NCI-H774 (cell line): ENCODE data around the gene CSMD2.

Experiments used
- DNase-seq: peaks from one replicate; lab custom pipeline; 2025; lab: John Stamatoyannopoulos, UW

CSMD2 gene

GRCh38 chr1:33902486-33903209 is 262.4 kb downstream of the CSMD2 start:
- DNase-seq = no peak

- DNase-seq = no peak
Measured at GRCh38 chr1:33899746-33900145, 265.3 kb downstream of the CSMD2 start.

DNA sequence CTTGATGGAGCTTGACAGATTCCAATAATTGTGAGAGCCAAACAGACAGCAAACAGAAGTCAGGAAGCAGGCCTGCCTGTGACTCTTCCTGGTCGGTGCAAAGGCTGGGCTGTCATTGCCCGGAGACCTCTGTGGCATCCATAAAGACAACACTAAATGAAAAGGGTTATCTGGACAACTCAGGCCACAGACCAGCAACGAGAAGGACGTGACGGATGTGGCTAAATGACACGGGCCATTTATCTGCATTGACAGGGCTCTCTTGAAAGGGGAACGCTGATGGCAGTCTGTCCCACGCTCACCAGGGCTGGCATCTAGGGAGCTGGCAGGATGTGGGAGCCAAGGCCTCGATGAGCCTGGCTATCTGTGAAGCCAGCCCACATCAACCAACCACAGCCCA is 266.1 kb downstream of the CSMD2 start:
- no peak for DNase-seq

- DNase-seq = no peak
Measured at GRCh38 chr1:33898406-33898805, 266.6 kb downstream of the CSMD2 start.

DNA sequence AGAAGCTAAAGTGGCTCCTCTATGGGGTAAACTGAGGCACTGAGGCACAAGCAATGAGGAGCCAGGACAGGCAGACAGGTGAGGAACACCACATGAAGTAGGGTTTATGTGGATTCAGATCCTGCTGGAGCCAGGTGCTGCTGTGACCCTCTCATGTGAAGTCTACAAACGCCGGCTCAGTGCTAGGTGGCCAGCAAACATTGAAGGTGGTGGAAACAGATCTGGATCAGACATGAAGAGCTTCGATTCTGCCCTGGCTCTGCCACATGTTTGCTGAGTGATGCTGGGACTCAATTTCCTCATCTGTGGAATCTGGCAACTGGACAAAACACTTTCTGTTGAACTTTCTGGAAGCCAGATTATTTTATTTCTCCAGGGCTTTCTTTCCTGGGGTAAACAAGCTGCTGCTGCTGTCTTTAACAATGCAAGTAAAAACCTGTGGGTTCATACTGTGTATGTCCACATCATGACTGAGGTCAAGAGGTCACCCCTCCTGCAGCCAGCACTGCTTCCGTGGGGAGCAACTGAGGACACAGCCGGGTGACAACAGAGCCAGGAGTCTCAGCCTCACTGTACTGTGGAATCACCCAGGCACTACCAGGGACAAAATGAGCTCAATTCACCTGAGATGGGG is 267.8 kb downstream of the CSMD2 start:
- no peak for DNase-seq

DNA sequence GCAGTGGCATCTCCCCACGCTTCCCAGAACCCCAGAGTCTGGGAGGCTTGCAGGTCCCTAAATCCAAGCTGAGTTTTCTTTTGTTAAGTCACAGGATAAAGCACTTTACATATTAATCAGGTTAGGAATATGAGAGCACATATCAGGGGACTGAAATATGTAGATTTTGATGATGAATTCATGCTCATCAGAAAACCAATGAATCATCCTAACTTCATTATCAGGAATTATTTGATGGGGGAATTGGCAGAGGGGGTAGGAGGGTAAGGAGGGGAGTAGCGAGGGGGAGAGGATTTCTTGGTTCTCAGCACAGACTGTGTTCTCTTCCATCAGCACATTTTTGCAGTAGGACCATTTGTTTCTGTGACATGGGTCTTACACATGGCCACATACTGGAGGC is 269.1 kb downstream of the CSMD2 start:
- DNase-seq = no peak

DNA sequence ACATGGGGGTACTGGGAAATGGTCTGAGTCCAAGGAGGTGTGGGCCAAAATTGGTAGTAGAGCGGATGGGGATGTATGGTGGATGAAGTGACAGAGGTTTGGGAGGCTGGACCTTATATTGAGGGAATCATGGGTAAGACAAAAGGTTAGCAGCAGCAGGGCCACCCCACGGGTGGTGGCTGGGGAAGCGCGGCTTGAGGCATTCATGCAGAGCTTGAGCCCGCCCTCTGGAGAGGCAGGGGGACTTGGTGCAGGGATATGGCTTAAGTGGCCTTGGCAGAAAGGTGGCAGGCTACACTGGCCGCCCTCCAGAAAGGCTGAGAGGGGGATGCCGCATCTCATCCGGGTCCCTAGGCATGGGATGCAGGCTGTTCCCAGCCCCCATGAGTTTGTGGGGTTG is 269.6 kb downstream of the CSMD2 start:
- no peak for DNase-seq

GRCh38 chr1:33893147-33893830 is 271.7 kb downstream of the CSMD2 start:
- no peak for DNase-seq

- DNase-seq = no peak
Measured at GRCh38 chr1:33886496-33886895, 278.5 kb downstream of the CSMD2 start.

DNA sequence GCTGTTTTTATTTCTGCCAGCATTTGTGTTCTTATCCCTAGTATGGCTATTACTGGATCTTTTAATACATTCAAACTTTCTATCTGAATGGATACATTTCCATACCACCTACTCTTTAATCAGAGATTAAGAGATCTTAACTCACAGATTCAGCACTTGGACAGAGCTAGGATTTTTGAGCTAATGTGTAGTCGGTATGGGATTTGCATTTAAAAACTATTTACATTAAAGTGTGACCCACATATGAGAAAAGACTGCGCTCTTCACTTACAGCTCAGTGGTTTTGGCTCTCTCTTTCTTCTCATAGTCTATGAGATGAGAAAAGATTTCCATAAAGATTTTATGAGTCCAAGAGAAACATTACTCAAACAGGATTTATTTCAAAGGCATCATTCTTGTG is 284.7 kb downstream of the CSMD2 start:
- DNase-seq = no peak

DNA sequence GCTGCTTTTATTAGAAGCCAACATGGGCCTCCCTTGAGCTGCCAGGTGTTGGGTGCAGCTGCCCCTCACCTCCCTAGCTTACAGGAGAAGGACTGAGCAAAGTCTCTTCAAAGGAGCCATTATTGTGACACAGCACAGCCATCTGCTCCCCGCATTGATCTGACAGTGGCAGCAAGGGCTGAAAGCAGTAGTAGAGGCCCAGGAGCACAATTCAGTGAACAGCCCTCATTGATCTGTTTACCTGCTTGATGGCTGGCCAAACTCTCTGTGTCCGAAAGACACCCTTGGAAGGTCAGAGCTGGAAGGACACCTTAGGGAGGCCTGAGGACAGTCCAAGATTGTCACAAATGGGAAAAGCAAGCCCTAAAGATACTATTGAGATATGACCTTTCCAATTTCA is 286.6 kb downstream of the CSMD2 start:
- DNase-seq = no peak

GRCh38 chr1:33876970-33877650 is 287.9 kb downstream of the CSMD2 start:
- DNase-seq = no peak

- no peak for DNase-seq
Measured at GRCh38 chr1:33875862-33876261, 289.2 kb downstream of the CSMD2 start.

DNA sequence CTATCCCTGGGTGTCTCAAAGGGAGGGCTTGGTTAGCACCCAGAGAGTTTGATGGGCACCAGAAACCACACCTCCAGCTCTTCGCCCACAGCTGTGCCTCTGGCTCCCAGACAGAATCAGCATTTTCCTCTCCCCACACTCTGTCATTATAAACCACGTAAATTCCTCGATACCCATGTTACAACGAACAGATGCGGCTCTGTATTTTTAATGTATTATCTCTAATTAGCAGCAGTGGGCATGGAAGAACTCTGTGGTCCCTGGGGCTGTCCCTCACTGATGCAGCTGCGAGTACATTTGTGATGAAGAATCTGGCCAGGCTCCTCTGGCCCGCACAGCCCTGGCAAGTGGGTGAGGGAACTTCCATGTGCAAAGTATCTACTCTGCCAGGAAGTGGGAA is 290.4 kb downstream of the CSMD2 start:
- no peak for DNase-seq

DNA sequence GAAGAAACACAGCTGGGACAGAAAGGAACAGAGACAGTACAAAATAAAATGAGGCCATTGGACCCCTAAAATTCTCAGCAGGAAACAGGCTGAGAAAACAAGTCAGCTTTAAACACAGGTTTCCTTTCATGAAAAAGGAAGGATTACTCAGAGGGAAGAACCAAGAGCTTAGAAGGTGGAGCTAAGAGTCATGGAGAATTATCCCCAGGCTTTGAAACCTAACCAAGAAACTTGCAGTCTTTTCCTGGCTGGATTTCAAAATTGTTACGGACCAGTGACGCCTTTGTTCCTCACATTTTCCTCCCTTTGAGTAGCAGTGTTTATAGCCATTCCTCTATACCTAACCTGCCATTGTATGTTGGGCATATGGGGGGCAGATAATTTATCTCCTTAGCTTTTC is 292.3 kb downstream of the CSMD2 start:
- no peak for DNase-seq

DNA sequence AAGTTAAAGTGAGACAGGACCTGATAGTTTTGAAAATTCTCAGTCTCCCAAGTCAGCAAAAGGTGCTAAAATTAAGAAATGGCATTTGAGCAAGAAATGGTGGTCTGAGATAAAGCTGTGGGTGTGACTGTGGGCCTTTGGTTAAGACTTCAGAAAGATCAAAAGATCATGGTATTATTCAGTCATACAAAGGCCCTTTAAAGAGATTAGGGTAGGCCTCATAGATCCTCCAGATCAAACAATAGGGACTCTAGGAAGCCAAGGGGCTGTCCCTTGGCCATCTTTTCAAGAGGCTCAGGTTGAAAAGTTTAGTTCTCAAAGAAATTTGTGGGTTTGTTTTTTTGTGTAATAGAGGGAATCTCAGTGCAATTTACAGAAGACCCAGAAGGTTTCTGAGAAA is 292.8 kb downstream of the CSMD2 start:
- DNase-seq = no peak

DNA sequence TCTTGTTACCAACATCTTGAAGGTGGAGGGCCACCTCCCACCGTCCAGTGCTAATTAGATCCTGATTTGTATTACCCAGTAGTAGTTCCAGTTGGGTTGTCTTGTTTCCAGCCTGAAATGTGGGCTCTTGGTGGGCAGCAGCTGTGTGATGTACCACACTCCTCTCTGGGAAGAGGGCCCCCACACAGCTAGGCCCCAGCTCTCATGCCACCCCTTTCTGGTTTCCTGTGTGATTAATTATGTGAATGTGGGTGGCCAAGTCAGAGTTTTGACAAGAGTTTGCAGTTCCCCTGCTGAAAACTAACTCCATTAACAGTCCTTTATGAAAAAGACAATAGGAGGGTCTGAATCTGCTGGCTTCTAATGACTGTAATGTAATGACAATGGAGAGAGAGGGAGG is 297.3 kb downstream of the CSMD2 start:
- no peak for DNase-seq

- DNase-seq = no peak
Measured at GRCh38 chr1:33866281-33866680, 298.7 kb downstream of the CSMD2 start.

GRCh38 chr1:33864460-33865389 is 300.3 kb downstream of the CSMD2 start:
- DNase-seq = no peak

- DNase-seq = no peak
Measured at GRCh38 chr1:33863779-33864178, 301.3 kb downstream of the CSMD2 start, which contains the start of gene HMGB4. Gene HMGB4, plus strand, starts transcription at chr1:33864079. Its CDS starts 113 bp downstream, at chr1:33864192.

- DNase-seq = no peak
Measured at GRCh38 chr1:33860671-33861070, 304.4 kb downstream of the CSMD2 start.

GRCh38 chr1:33854091-33854490 is 310.9 kb downstream of the CSMD2 start:
- no peak for DNase-seq
